ENCODE data around the gene INS. TPM values are rescaled to one million over a fixed set of nuclear protein-coding genes. Genes with fewer than 3 reads are reported as not detected.

INS gene
- total RNA-seq, 4 donors from 2014 or later: not detected

DNA sequence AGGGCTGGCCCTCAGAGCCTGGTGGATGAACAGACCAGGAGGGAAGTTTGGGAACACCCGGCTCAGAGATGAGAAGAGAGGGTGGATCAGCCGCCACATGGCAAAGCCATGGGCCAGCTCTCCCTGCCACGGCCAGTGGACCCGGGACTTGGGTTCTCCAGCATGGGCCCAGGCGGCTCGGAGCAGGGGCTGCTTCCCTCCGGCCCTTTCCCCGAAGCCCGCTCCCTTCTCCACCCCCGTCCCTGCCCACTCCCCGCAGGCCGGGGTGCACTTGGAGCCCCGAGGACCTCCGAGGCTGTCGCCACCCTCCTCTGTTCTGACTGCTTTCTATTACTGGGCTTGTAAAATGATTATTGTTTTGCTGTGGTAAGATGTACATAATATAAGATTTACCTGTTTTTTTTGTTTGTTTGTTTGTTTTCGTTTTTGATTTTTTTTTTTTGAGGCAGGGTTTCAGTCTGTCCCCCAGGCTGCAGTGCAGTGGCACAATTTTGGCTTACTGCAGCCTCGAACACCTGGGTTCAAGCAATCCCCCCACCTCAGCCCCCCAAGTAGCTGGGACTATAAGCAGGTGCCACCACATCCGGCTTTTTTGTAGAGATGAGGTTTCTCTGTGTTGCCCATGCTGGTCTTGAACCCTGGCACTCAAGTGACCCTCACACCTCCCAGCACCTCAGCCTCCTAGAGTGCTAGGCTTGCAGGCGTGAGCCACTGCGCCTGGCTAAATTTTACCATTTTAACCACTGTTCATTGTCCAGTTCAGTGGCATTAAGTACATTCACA is 21.9 kb upstream of the INS start:
- no peak for DNase-seq
- intact Hi-C loops (cut with DNase I; ENCODE audit: low total_unique reads): no loop called here
- Histone ChIP-seq H3K27me3 (peaks cover 60% of the 10 kb centered on the region), H3K36me3 (no peaks in the 10 kb centered on the region), H3K4me3 (no peak overlapping the region), H3K9me3 (no peaks in the 10 kb centered on the region), H3K27ac (no peak overlapping the region), H3K4me1 (no peaks in the 10 kb centered on the region)
- no peak for TF ChIP-seq POLR2A (IDR thresholded peaks at IDR 0.05)
- no peak for TF ChIP-seq POLR2AphosphoS5 (IDR thresholded peaks at IDR 0.05)
- TF ChIP-seq EP300 (IDR thresholded peaks at IDR 0.05; ENCODE audit: low read depth): no peak
- TF ChIP-seq, protein P1, sequence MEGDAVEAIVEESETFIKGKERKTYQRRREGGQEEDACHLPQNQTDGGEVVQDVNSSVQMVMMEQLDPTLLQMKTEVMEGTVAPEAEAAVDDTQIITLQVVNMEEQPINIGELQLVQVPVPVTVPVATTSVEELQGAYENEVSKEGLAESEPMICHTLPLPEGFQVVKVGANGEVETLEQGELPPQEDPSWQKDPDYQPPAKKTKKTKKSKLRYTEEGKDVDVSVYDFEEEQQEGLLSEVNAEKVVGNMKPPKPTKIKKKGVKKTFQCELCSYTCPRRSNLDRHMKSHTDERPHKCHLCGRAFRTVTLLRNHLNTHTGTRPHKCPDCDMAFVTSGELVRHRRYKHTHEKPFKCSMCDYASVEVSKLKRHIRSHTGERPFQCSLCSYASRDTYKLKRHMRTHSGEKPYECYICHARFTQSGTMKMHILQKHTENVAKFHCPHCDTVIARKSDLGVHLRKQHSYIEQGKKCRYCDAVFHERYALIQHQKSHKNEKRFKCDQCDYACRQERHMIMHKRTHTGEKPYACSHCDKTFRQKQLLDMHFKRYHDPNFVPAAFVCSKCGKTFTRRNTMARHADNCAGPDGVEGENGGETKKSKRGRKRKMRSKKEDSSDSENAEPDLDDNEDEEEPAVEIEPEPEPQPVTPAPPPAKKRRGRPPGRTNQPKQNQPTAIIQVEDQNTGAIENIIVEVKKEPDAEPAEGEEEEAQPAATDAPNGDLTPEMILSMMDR (IDR thresholded peaks at IDR 0.05): no peak
- in situ Hi-C loops (cut with MboI; ENCODE audit: low pct_ligation_motif_present in 1 of 4, low pct_unique_long_range_greater_than_20kb in 1 of 4, low sequenced_read_pairs in 3 of 4): loop anchor here in 1 of 4 donors (25.0 kb wide), 2 partner anchors 104 to 229 kb away; partner anchors contain the start of gene TSSC4
- WGBS, 2 donors (ENCODE audit: low coverage in 1 of 2): 55 to 76% methylated on average over 4 to 20 of the region's 20 CpGs

DNA sequence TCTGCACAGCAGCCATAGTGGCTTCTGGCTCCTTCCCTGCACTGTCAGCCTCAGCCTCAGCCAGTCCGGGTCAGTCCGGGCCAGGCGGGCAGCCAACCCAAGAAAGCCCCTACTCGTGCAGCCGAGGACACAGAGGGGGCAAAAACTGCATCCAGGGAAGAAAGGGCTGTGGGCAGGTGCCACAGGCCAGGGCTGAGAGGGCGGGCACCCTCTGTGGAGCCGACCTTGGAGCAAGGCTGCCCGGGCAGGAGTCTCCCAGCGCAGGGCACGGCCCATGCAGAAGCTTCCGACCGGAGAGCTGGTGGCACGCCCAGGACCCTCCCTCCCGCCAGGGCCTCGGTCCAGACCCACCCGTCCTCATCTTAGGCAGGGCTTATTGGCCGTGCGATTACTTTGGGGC is 21.1 kb upstream of the INS start:
- in situ Hi-C loops (cut with MboI; ENCODE audit: low pct_ligation_motif_present in 1 of 4, low pct_unique_long_range_greater_than_20kb in 1 of 4, low sequenced_read_pairs in 3 of 4): loop anchor here in 1 of 4 donors (25.0 kb wide), 2 partner anchors 105 to 230 kb away; partner anchors contain the start of gene TSSC4
- Histone ChIP-seq H3K27ac (no peak overlapping the region), H3K4me1 (no peaks in the 10 kb centered on the region), H3K4me3 (no peak overlapping the region), H3K27me3 (peaks cover 60% of the 10 kb centered on the region), H3K9me3 (no peaks in the 10 kb centered on the region), H3K36me3 (no peaks in the 10 kb centered on the region)
- TF ChIP-seq POLR2A (IDR thresholded peaks at IDR 0.05): no peak
- no peak for TF ChIP-seq EP300 (IDR thresholded peaks at IDR 0.05; ENCODE audit: low read depth)
- TF ChIP-seq, protein P1 (IDR thresholded peaks at IDR 0.05): no peak
- no peak for TF ChIP-seq POLR2AphosphoS5 (IDR thresholded peaks at IDR 0.05)
- intact Hi-C loops (cut with DNase I; ENCODE audit: low total_unique reads): no loop called here
- DNase-seq: no peak
- 57% methylated on average over 18 of the region's 18 CpGs; no CpG with 5 or more reads in 1 of the 2 donors for WGBS, 2 donors (ENCODE audit: low coverage in 1 of 2)

DNA sequence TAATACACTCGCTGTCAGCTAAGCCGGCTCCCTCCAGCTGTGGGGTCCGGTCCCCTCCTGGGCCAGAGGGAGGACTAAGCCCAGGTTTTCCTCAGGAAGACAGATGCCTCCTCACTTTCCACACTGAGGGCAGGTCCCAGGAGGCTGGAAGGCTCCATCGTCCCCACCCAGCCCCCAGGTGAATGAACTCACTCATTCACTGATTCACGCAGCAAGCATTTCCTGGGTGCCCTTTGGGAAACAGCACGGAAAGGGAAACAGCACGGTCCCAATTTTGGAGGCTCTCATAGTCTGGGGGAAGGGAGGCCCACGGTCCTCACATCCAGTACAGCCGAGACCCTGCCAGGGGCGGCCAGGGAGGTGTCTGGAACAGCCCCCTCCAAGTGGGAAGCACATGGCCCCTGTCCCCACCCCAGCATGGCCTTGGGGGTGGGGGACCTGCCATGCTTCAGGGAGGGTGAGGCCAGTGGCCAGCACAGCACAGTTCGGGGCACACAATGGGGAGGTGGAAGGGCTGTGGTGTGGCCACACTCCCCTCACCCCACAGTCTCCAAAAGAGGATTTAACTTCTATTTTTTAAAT is 19.9 kb upstream of the INS start:
- no peak overlapping the region for H3K27ac ChIP-seq
- TF ChIP-seq POLR2A (IDR thresholded peaks at IDR 0.05) (no peak), EP300 (IDR thresholded peaks at IDR 0.05; ENCODE audit: low read depth) (no peak), POLR2AphosphoS5 (IDR thresholded peaks at IDR 0.05) (no peak)
- TF ChIP-seq, protein P1 (IDR thresholded peaks at IDR 0.05): no peak
- DNase-seq: no peak
- H3K9me3 ChIP-seq: no peaks in the 10 kb centered on the region
- H3K4me1 ChIP-seq: no peaks in the 10 kb centered on the region
- no peak overlapping the region for H3K4me3 ChIP-seq
- WGBS, 2 donors (ENCODE audit: low coverage in 1 of 2): 77% methylated on average over 7 of the region's 11 CpGs; no CpG with 5 or more reads in 1 of the 2 donors
- intact Hi-C loops (cut with DNase I; ENCODE audit: low total_unique reads): no loop called here
- in situ Hi-C loops (cut with MboI; ENCODE audit: low pct_ligation_motif_present in 1 of 4, low pct_unique_long_range_greater_than_20kb in 1 of 4, low sequenced_read_pairs in 3 of 4): loop anchor here in 1 of 4 donors (25.0 kb wide), 2 partner anchors 106 to 231 kb away; partner anchors contain the start of gene TSSC4
- peaks cover 49% of the 10 kb centered on the region for H3K27me3 ChIP-seq
- no peaks in the 10 kb centered on the region for H3K36me3 ChIP-seq

DNA sequence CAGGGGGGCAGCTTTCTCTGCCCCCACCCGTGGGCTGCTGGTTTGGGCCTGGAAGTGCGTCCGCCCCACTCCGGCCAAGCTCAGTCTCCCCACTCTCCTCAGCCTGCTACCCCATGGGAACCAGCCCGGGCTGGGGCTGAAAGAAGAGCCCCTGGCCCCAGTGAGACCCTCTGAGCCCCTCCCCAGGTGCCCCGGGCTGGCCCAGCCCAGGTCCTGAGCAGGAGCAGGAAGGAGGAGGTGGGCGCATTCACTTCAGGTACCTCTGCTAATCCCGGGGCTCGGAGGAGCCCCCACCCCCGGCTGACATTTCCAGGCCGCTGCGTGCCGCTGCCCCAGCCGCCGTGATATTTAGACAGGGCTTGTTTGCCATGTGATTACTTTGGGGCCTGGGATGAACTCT is 19.3 kb upstream of the INS start:
- no peak for TF ChIP-seq POLR2A (IDR thresholded peaks at IDR 0.05)
- TF ChIP-seq POLR2AphosphoS5 (IDR thresholded peaks at IDR 0.05): no peak
- no peak for TF ChIP-seq EP300 (IDR thresholded peaks at IDR 0.05; ENCODE audit: low read depth)
- TF ChIP-seq, protein P1 (IDR thresholded peaks at IDR 0.05): no peak
- peaks cover 44% of the 10 kb centered on the region for H3K27me3 ChIP-seq
- 75% methylated on average over 15 of the region's 15 CpGs; no CpG with 5 or more reads in 1 of the 2 donors for WGBS, 2 donors (ENCODE audit: low coverage in 1 of 2)
- H3K4me1 ChIP-seq: no peaks in the 10 kb centered on the region
- intact Hi-C loops (cut with DNase I; ENCODE audit: low total_unique reads): no loop called here
- no peak for DNase-seq
- H3K4me3 ChIP-seq: no peak overlapping the region
- in situ Hi-C loops (cut with MboI; ENCODE audit: low pct_ligation_motif_present in 1 of 4, low pct_unique_long_range_greater_than_20kb in 1 of 4, low sequenced_read_pairs in 3 of 4): loop anchor here in 1 of 4 donors (25.0 kb wide), 2 partner anchors 107 to 232 kb away; partner anchors contain the start of gene TSSC4
- no peak overlapping the region for H3K27ac ChIP-seq
- H3K36me3 ChIP-seq: no peaks in the 10 kb centered on the region
- H3K9me3 ChIP-seq: no peaks in the 10 kb centered on the region

Data from transverse colon (tissue), 4 donors.